Psoas muscle (tissue), 8 donors: ENCODE measurements around the gene RAB30. TPM values are rescaled to one million over a fixed set of nuclear protein-coding genes. Genes with fewer than 3 reads are reported as not detected.
A peak's percentile ranks its signal among the peaks of the same experiment; 100 is the strongest.

ENCODE experiments used
- ATAC-seq, 4 donors: fragments of 200-7000 bp; cut with Tn5 transposase; one replicate each; pipeline ENCODE4 v1.9.1; 2020; ENCODE audit warnings: moderate library complexity in 3 of 4, mild to moderate bottlenecking in 2 of 4
- DNase-seq, 2 donors: peaks; one replicate each; pipeline ENCODE4 v3.0.0-alpha.2; 2020
- H3K27ac ChIP-seq: fragments of 200-600 bp; one replicate; pipeline ENCODE4 v1.8.0; 2022
- H3K27me3 ChIP-seq, 3 donors: fragments of 200-600 bp in 1 of 3; one replicate each; pipeline versions ENCODE4 v1.6.1 to v1.8.0; 2013 to 2022; ENCODE audit warnings: low read length in 2 of 3, mild to moderate bottlenecking in 2 of 3, moderate library complexity in 1 of 3; ENCODE audit not compliant: insufficient read depth in 3 of 3
- H3K36me3 ChIP-seq, 2 donors: fragments of 200-600 bp in 1 of 2; one replicate each; pipeline versions ENCODE4 v1.6.1 to v1.8.0; 2013 to 2022; ENCODE audit warnings: low read depth in 1 of 2, mild to moderate bottlenecking in 1 of 2, moderate library complexity in 1 of 2; ENCODE audit not compliant: insufficient read depth in 1 of 2
- H3K4me1 ChIP-seq: fragments of 200-600 bp; one replicate; pipeline ENCODE4 v1.8.0; 2022
- H3K4me3 ChIP-seq: fragments of 200-600 bp; one replicate; pipeline ENCODE4 v1.8.0; 2022; ENCODE audit warnings: mild to moderate bottlenecking
- H3K9me3 ChIP-seq: fragments of 200-600 bp; one replicate; pipeline ENCODE4 v1.8.0; 2022
- WGBS, 3 donors: extraction: QIAGEN DNeasy Blood & Tissue Kit; methylation state at CpG; one replicate each; pipeline versions ENCODE4 v1.1.6 to v1.1.7; 2013; 5-methylcytosine and 5-hydroxymethylcytosine counted together
- intact Hi-C, 2 donors: fragments of 100-400 bp; cut with DNase I; formaldehyde crosslinking; loops; one replicate each; pipeline versions ENCODE4 v1.11.0 to v1.14.2; 2022
- polyA plus RNA-seq, 3 donors: library from polyadenylated mRNA; stranded (reverse); fragments of 200-250 nt; gene quantifications; one replicate each; pipeline ENCODE4 v1.2.3, GENCODE V29; 2013
- total RNA-seq, 4 donors: library from RNA; stranded (reverse); fragmentation: NEBNext Ultra II Directional in 2 of 4; extraction: Animal tissue kit (Norgen Biotek cat#: 25700) in 2 of 4; gene quantifications; one replicate each; pipeline versions ENCODE4 v1.2.1 to v1.2.4, GENCODE V29; 2021 to 2023
- TF ChIP-seq, protein P1 (sequence below): fragments of 200-600 bp; IDR thresholded peaks from one replicate; pipeline ENCODE4 v1.8.0; 2022; ENCODE audit warnings: antibody characterized with exemption
- donor health status: healthy with polysubstance abuse.
- donor health status: DM: no; HTN: no; CAD: no; lungs with moderate emphysema.
- donor health status: Bipolar disorder and iron deficiency.
- donor health status: healthy.
- donor health status: DM: yes; HTN: yes; CAD: no.
- donor health status: DM: no; HTN: no; CAD: no.
- donor health status: DM: no; HTN: no; CAD: no.
- donor health status: DM: yes; HTN: yes; CAD: no.

RAB30 gene
- total and polyA plus RNA-seq, 7 donors: 3.4 to 89.7 (median 21.5) TPM

DNA sequence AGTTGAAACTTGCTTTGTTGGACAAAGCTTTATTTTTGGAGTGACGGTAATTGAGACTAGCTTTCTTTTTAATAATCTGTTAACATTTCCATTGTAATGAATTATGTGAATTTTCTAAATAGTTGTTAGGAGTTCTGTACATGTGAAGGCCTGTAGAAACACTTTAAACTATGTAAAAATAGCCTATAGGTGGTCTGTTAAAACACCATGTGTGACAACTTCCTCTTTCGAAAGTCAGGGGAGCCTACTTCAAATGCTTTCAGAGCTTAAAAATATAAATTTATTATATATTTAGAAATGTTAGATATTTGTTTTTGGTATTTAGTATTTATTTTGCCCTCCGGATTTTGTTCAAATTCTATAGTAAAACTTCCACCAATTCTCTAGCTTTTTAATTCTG, 141.5 kb downstream of the RAB30 start:
- Histone ChIP-seq H3K4me3 (no peak overlapping the region), H3K36me3 (no peaks in the 10 kb centered on the region), H3K4me1 (no peaks in the 10 kb centered on the region), H3K9me3 (no peaks in the 10 kb centered on the region), H3K27ac (no peak overlapping the region), H3K27me3 (no peaks in the 10 kb centered on the region)
- DNase-seq: no peak
- WGBS, 3 donors: 77 to 92% (median 80%) methylated on average over 3 of the region's 3 CpGs
- intact Hi-C loops: no loop called here
- ATAC-seq: no peak
- TF ChIP-seq, protein P1, sequence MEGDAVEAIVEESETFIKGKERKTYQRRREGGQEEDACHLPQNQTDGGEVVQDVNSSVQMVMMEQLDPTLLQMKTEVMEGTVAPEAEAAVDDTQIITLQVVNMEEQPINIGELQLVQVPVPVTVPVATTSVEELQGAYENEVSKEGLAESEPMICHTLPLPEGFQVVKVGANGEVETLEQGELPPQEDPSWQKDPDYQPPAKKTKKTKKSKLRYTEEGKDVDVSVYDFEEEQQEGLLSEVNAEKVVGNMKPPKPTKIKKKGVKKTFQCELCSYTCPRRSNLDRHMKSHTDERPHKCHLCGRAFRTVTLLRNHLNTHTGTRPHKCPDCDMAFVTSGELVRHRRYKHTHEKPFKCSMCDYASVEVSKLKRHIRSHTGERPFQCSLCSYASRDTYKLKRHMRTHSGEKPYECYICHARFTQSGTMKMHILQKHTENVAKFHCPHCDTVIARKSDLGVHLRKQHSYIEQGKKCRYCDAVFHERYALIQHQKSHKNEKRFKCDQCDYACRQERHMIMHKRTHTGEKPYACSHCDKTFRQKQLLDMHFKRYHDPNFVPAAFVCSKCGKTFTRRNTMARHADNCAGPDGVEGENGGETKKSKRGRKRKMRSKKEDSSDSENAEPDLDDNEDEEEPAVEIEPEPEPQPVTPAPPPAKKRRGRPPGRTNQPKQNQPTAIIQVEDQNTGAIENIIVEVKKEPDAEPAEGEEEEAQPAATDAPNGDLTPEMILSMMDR: no peak

DNA sequence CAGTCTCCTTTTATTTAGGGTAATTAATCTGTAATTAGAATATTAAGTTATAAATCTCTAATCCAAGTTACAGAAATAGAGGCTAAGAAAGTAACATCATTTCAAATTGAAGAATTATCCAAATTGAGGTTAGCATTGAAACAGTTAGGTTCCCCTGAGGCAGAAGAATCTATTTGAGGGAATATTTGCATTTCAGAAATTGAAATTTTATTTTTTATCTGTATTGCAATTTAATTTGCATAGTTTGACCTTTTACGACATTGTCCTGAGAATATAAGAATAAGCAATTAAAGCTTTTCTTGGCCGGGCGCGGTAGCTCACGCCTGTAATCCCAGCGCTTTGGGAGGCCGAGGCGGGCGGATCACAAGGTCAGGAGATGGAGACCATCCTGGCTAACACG, 142.6 kb downstream of the RAB30 start:
- ATAC-seq (no peak), DNase-seq (no peak)
- no peaks in the 10 kb centered on the region for H3K27me3 ChIP-seq
- no peak overlapping the region for H3K4me3 ChIP-seq
- no peaks in the 10 kb centered on the region for H3K4me1 ChIP-seq
- TF ChIP-seq, protein P1: no peak
- 97 to 99% (median 97%) methylated on average over 7 to 10 of the region's 10 CpGs for WGBS, 3 donors
- no peak overlapping the region for H3K27ac ChIP-seq
- no peaks in the 10 kb centered on the region for H3K9me3 ChIP-seq
- H3K36me3 ChIP-seq: no peaks in the 10 kb centered on the region
- intact Hi-C loops: loop anchor here in 1 of 2 donors (5.0 kb wide), 2 partner anchors 57 to 143 kb away; partner anchors contain the start of gene RAB30

DNA sequence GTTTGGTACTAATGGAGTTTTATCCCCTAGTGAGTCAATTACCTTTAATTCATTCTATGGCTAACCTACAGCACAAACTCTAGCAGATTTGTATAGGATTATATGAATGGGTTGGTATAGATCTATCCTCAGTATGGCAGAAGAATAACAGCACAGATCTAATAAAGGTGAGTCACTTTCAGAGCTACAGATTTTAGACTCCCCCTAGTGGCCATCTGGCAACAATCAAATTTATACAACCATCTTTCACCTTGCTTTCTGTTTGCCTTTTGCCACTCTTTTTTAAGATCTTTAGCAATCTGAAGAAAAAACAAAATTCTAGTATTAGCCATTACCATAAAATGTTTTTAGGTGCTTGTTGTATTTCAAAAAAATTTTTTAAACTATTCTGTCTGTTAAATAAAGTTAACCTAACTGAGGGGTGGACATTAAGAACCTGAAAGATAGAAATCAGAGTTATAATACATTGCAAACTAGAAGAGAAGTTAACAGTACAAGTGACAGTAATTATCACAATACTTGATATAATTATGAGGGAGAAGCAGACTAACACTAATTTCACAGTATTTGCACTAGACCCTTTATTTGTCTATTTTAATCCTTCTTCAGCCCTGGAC, 144.3 kb downstream of the RAB30 start:
- intact Hi-C loops: loop anchor here in 1 of 2 donors (5.0 kb wide), 2 partner anchors 55 to 145 kb away; partner anchors contain the start of gene RAB30
- ATAC-seq (peak in 2 of 4 donors; percentile 72 to 85), DNase-seq (no peak)
- no peaks in the 10 kb centered on the region for H3K27me3 ChIP-seq
- H3K9me3 ChIP-seq: no peaks in the 10 kb centered on the region
- H3K4me1 ChIP-seq: no peaks in the 10 kb centered on the region
- H3K4me3 ChIP-seq: no peak overlapping the region
- H3K36me3 ChIP-seq: no peaks in the 10 kb centered on the region
- TF ChIP-seq, protein P1: peak; percentile 83
- no peak overlapping the region for H3K27ac ChIP-seq

DNA sequence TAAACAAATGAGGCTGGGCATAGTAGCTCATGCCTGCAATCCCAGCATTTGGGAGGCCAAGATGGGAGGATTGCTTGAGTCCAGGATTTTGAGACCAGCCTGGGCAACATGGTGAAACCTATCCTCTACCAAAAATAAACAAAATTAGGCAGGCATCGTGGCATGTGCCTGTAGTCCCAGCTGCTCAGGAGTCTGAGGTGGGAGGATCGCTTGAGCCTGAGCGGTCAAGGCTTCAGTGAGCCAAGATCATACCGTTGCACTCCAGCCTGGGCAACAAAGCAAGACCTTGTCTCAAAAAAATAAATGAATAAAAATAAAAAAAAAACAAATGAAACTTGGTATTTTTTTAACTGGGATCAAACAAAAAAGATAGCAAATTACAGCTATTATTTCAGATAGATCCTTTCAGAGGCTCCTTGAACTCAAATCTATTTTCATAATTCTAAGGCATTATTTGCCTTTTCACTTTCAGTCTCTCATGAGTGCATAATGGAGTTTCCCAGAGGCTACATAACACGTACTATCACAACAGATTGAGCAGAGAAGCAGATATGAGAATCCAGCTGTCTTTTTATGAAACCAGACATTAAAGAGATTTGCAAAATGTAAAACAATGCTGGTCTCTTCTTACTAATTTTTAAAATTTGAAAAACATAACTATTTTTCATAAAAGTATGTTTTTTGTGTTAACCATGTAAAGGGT, 147.0 kb downstream of the RAB30 start:
- TF ChIP-seq, protein P1: no peak
- WGBS, 3 donors: 83 to 91% (median 90%) methylated on average over 5 of the region's 5 CpGs
- Histone ChIP-seq H3K36me3 (no peaks in the 10 kb centered on the region), H3K27ac (no peak overlapping the region), H3K4me1 (no peaks in the 10 kb centered on the region), H3K9me3 (no peaks in the 10 kb centered on the region), H3K4me3 (no peak overlapping the region), H3K27me3 (no peaks in the 10 kb centered on the region)
- no peak for DNase-seq
- intact Hi-C loops: loop anchor here in 1 of 2 donors (5.0 kb wide), 2 partner anchors 52 to 148 kb away; partner anchors contain the start of gene RAB30
- ATAC-seq: no peak

Other genes with a start within 250 kb of the RAB30 start
- gene PRCP, start 171.5 kb downstream of the RAB30 start, total RNA-seq: 10 to 100 TPM; 11.5 to 23.5 (median 15.2) TPM
- 10 to 100 TPM; 11.8 to 12.8 (median 12.1) TPM for gene PRCP, start 171.5 kb downstream of the RAB30 start, polyA plus RNA-seq
- 1 to 10 TPM in 2 of 4 donors, under 1 TPM in 2; 0.21 to 2.1 (median 1.1) TPM for gene DDIAS, start 170.2 kb downstream of the RAB30 start, total RNA-seq
- gene DDIAS, start 170.2 kb downstream of the RAB30 start, polyA plus RNA-seq: 1 to 10 TPM in 2 of 3 donors, under 1 TPM in 1; 0.94 to 6.6 (median 3.1) TPM
- 10 to 100 TPM; 31.4 to 57.4 (median 47.3) TPM for gene PCF11, start 85.2 kb upstream of the RAB30 start, total RNA-seq
- 10 to 100 TPM; 19.2 to 29.6 (median 25.3) TPM for gene PCF11, start 85.2 kb upstream of the RAB30 start, polyA plus RNA-seq
- gene ANKRD42, start 121.8 kb upstream of the RAB30 start, total RNA-seq: 1 to 10 TPM; 3.6 to 4.6 (median 3.7) TPM
- gene ANKRD42, start 121.8 kb upstream of the RAB30 start, polyA plus RNA-seq: 1 to 10 TPM; 1.6 to 9.1 (median 3.0) TPM
- 10 to 100 TPM; 15.5 to 34.0 (median 23.0) TPM for gene CCDC90B, start 214.5 kb upstream of the RAB30 start, total RNA-seq
- gene CCDC90B, start 214.5 kb upstream of the RAB30 start, polyA plus RNA-seq: 10 to 100 TPM; 21.1 to 46.4 (median 45.8) TPM